A549 (cell line): Measurements from ENCODE around the gene OR5AR1. TPM values are rescaled to one million over a fixed set of nuclear protein-coding genes. Genes with fewer than 3 reads are reported as not detected.

Source experiments
- ATAC-seq, 2 experiments: fragments of 200-7000 bp in 1 of 2; fragments of >200 bp in 1 of 2; cut with Nextera tagmentation in 1 of 2; cut with Tn5 transposase in 1 of 2; 3 replicates each; pipeline versions ENCODE4 v1.8.0 to v1.9.1; 2018 to 2020; ENCODE audit warnings: mild to moderate bottlenecking in 1 of 2, moderate library complexity in 1 of 2
- CTCF ChIA-PET: fragments of 300-600 bp; sonication (Branson Sonifier 250); formaldehyde crosslinking; extraction: SDS; loops from one replicate; lab custom pipeline; 2021; ENCODE audit warnings: antibody characterized with exemption, inconsistent platforms; lab: Yijun Ruan, JAX
- POLR2A ChIA-PET: fragments of 350-600 bp; formaldehyde crosslinking; extraction: SDS; loops from one replicate; lab custom pipeline; 2021; ENCODE audit warnings: antibody characterized with exemption, inconsistent platforms; lab: Yijun Ruan, JAX
- DNase-seq, 2 experiments: peaks; one replicate each; pipeline versions ENCODE4 v3.0.0 to v3.0.0-alpha.2; 2011 to 2016; ENCODE audit warnings: low read depth in 1 of 2, low spot score in 1 of 2
- FAIRE-seq: peaks from 2 replicates; lab custom pipeline; 2011; peaks lifted over from hg19 to GRCh38; lab: Jason Lieb, UNC
- H3K27ac ChIP-seq, 2 experiments: fragments of >200 bp; sonication (Bioruptor Twin); formaldehyde crosslinking; 3 replicates each; pipeline ENCODE4 v1.5.1; 2016 to 2017
- H3K4me1 ChIP-seq: fragments of >200 bp; sonication (Bioruptor Twin); formaldehyde crosslinking; 3 replicates; pipeline ENCODE4 v1.6.1; 2016
- H3K4me2 ChIP-seq: fragments of >200 bp; sonication (Bioruptor Twin); formaldehyde crosslinking; 3 replicates; pipeline ENCODE4 v1.6.1; 2016
- H3K4me3 ChIP-seq: fragments of >200 bp; sonication (Bioruptor Twin); formaldehyde crosslinking; 3 replicates; pipeline ENCODE4 v1.5.1; 2016
- H3K9me3 ChIP-seq: fragments of >200 bp; sonication (Bioruptor Twin); formaldehyde crosslinking; 3 replicates; pipeline ENCODE4 v1.6.1; 2016
- CBX2 ChIP-seq: fragments of 200-600 bp; sonication (generic); IDR thresholded peaks from 2 replicates; pipeline ENCODE4 v1.6.1; 2016; ENCODE audit warnings: low read depth, mild to moderate bottlenecking, borderline replicate concordance
- EP300 ChIP-seq, 2 experiments: fragments of >200 bp; sonication (Bioruptor Twin); formaldehyde crosslinking; IDR thresholded peaks; 2 replicates in 1 of 2; 3 replicates in 1 of 2; pipeline ENCODE4 v1.6.1; 2016 to 2017
- FOSL2 ChIP-seq, 2 experiments: fragments of 450-650 bp in 1 of 2; fragments of >200 bp in 1 of 2; sonication (Bioruptor Twin) in 1 of 2; formaldehyde crosslinking; IDR thresholded peaks; 2 replicates each; pipeline versions ENCODE4 v1.5.0 to v1.6.1; 2016 to 2020; ENCODE audit warnings: mild to moderate bottlenecking in 1 of 2, moderate library complexity in 1 of 2
- FOXS1 ChIP-seq: fragments of 250-450 bp; sonication (Bioruptor Pico); IDR thresholded peaks from 2 replicates; pipeline ENCODE4 v1.5.0; 2020; ENCODE audit warnings: mild to moderate bottlenecking, moderate library complexity
- GATA3 ChIP-seq: IDR thresholded peaks from 2 replicates; pipeline ENCODE4 v1.6.1; 2012; ENCODE audit warnings: borderline replicate concordance
- HOXA7 ChIP-seq: fragments of 250-450 bp; sonication (Bioruptor Pico); IDR thresholded peaks from 2 replicates; pipeline ENCODE4 v1.5.0; 2020; ENCODE audit warnings: mild to moderate bottlenecking, moderate library complexity
- HOXB13 ChIP-seq: fragments of 250-450 bp; sonication (Bioruptor Pico); IDR thresholded peaks from 2 replicates; pipeline ENCODE4 v1.5.0; 2020; ENCODE audit warnings: low read depth, mild to moderate bottlenecking, moderate library complexity
- JUN ChIP-seq, 2 experiments: fragments of >200 bp; sonication (Bioruptor Twin); formaldehyde crosslinking; IDR thresholded peaks; 2 replicates in 1 of 2; 3 replicates in 1 of 2; pipeline ENCODE4 v1.6.1; 2016 to 2017
- KDM5A ChIP-seq: fragments of 200-600 bp; sonication (generic); IDR thresholded peaks from 2 replicates; pipeline ENCODE4 v1.6.1; 2016; ENCODE audit warnings: antibody characterized with exemption, mild to moderate bottlenecking
- RARB ChIP-seq: fragments of 250-450 bp; sonication (Bioruptor Pico); IDR thresholded peaks from 2 replicates; pipeline ENCODE4 v1.8.0; 2021; ENCODE audit warnings: mild to moderate bottlenecking, moderate library complexity
- RCOR1 ChIP-seq: fragments of 150-350 bp; IDR thresholded peaks from 2 replicates; pipeline ENCODE4 v1.6.1; 2014; ENCODE audit warnings: antibody characterized with exemption, low read length, low read depth
- TP53 ChIP-seq: fragments of 250-450 bp; sonication (Bioruptor Pico); IDR thresholded peaks from 2 replicates; pipeline ENCODE4 v1.5.0; 2021; ENCODE audit warnings: mild to moderate bottlenecking, moderate library complexity
- ZSCAN20 ChIP-seq: fragments of 250-450 bp; sonication (Bioruptor Pico); IDR thresholded peaks from 2 replicates; pipeline ENCODE4 v1.8.0; 2022; ENCODE audit warnings: mild to moderate bottlenecking, moderate library complexity
- WGBS: methylation state at CpG from one replicate; pipeline ENCODE4 v1.1.6; 2017; ENCODE audit errors: missing lambda C conversion rate; 5-methylcytosine and 5-hydroxymethylcytosine counted together
- polyA plus RNA-seq, 4 experiments: library from polyadenylated mRNA; depleted of rRNA in 3 of 4; stranded (reverse); fragments of >200 nt; fragmentation: RNase III in 1 of 4; extraction: RNeasy Plus Mini Kit Qiagen cat#74134 plus additional on column Dnase treatment in 1 of 4; gene quantifications; 2 replicates in 3 of 4; 3 replicates in 1 of 4; pipeline ENCODE4 v1.2.3, GENCODE V29; 2011 to 2017
- TF ChIP-seq, protein P1 (sequence below): fragments of >200 bp; sonication (Bioruptor Twin); formaldehyde crosslinking; IDR thresholded peaks from 3 replicates; pipeline ENCODE4 v1.5.1; 2016
- TF ChIP-seq, protein P2 (sequence below): fragments of 250-450 bp; sonication (Bioruptor Pico); IDR thresholded peaks from 2 replicates; pipeline ENCODE4 v1.5.0; 2020; ENCODE audit warnings: low read depth, mild to moderate bottlenecking, moderate library complexity
- TF ChIP-seq, protein P3 (sequence below): fragments of 250-450 bp; sonication (Bioruptor Pico); IDR thresholded peaks from 2 replicates; pipeline ENCODE4 v1.5.0; 2021; ENCODE audit warnings: mild to moderate bottlenecking, moderate library complexity, borderline replicate concordance
- TF ChIP-seq, protein P4 (sequence below): IDR thresholded peaks from 2 replicates; pipeline ENCODE4 v1.6.1; 2012

OR5AR1 gene
- polyA plus RNA-seq, 2 of the 4 experiments (the other 2 are of a cell fraction), result not detected

DNA sequence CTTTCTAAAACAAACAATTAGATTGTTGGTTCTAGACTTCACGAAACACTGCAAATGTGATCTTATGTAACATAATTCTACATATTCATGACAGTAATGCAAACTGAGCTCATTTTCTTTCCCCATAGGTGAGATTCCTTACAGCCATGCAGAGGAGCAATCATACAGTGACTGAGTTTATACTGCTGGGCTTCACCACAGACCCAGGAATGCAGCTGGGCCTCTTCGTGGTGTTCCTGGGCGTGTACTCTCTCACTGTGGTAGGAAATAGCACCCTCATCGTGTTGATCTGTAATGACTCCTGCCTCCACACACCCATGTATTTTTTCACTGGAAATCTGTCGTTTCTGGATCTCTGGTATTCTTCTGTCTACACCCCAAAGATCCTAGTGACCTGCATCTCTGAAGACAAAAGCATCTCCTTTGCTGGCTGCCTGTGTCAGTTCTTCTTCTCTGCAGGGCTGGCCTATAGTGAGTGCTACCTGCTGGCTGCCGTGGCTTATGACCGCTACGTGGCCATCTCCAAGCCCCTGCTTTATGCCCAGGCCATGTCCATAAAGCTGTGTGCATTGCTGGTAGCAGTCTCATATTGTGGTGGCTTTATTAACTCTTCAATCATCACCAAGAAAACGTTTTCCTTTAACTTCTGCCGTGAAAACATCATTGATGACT, 36.9 kb downstream of the OR5AR1 start:
- no peaks in the 10 kb centered on the region for H3K4me1 ChIP-seq
- CTCF ChIA-PET, result interaction anchor here (0.8 kb wide), 1 partner anchor 32 kb away, joined by 3 read pairs; no protein-coding TSS in a partner anchor
- peak; percentile 28 for FAIRE-seq
- no peak overlapping the region for H3K4me3 ChIP-seq
- POLR2A ChIA-PET, result no interaction called here
- no peak overlapping the region for H3K4me2 ChIP-seq
- TF ChIP-seq JUN (IDR thresholded peaks at IDR 0.05), result no peak
- no peak for TF ChIP-seq RCOR1
- TF ChIP-seq EP300 (IDR thresholded peaks at IDR 0.05), result no peak
- TF ChIP-seq, protein P1, sequence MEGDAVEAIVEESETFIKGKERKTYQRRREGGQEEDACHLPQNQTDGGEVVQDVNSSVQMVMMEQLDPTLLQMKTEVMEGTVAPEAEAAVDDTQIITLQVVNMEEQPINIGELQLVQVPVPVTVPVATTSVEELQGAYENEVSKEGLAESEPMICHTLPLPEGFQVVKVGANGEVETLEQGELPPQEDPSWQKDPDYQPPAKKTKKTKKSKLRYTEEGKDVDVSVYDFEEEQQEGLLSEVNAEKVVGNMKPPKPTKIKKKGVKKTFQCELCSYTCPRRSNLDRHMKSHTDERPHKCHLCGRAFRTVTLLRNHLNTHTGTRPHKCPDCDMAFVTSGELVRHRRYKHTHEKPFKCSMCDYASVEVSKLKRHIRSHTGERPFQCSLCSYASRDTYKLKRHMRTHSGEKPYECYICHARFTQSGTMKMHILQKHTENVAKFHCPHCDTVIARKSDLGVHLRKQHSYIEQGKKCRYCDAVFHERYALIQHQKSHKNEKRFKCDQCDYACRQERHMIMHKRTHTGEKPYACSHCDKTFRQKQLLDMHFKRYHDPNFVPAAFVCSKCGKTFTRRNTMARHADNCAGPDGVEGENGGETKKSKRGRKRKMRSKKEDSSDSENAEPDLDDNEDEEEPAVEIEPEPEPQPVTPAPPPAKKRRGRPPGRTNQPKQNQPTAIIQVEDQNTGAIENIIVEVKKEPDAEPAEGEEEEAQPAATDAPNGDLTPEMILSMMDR, result no peak
- no peak for TF ChIP-seq ZSCAN20 (CRISPR knock-in tag)
- TF ChIP-seq KDM5A, result no peak
- no peak overlapping the region for H3K27ac ChIP-seq
- WGBS, result 18% methylated on average over 10 of the region's 10 CpGs
- peak in 1 of 2 experiments; percentile 50; a peak in 4 of 6 replicates for ATAC-seq
- no peaks in the 10 kb centered on the region for H3K9me3 ChIP-seq
- no peak for DNase-seq

DNA sequence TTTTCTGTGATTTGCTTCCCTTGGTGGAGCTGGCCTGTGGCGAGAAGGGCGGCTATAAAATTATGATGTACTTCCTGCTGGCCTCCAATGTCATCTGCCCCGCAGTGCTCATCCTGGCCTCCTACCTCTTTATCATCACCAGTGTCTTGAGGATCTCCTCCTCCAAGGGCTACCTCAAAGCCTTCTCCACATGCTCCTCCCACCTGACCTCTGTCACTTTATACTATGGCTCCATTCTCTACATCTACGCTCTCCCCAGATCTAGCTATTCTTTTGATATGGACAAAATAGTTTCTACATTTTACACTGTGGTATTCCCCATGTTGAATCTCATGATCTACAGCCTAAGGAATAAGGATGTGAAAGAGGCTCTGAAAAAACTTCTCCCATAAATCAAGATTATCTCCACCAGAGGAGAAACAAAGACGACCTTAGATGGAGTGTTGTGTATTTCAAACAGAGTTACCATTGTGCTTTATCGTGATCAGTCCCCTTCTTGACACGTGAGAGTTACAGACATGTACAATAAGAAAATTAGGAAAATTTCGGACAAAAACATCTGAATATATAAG, 37.5 kb downstream of the OR5AR1 start:
- WGBS, result 24% methylated on average over 8 of the region's 8 CpGs
- peak; percentile 32 for FAIRE-seq
- H3K4me3 ChIP-seq, result no peak overlapping the region
- no peaks in the 10 kb centered on the region for H3K9me3 ChIP-seq
- TF ChIP-seq, protein P2, sequence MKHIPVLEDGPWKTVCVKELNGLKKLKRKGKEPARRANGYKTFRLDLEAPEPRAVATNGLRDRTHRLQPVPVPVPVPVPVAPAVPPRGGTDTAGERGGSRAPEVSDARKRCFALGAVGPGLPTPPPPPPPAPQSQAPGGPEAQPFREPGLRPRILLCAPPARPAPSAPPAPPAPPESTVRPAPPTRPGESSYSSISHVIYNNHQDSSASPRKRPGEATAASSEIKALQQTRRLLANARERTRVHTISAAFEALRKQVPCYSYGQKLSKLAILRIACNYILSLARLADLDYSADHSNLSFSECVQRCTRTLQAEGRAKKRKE (CRISPR knock-in tag), result no peak
- TF ChIP-seq FOSL2 (IDR thresholded peaks at IDR 0.05) (no peak), FOSL2 (CRISPR knock-in tag; IDR thresholded peaks at IDR 0.05) (no peak)
- ChIA-PET POLR2A (no interaction called here), CTCF (interaction anchor here (0.8 kb wide), 1 partner anchor 32 kb away, joined by 3 read pairs; no protein-coding TSS in a partner anchor)
- DNase-seq, result no peak
- no peak overlapping the region for H3K27ac ChIP-seq
- no peak overlapping the region for H3K4me2 ChIP-seq
- H3K4me1 ChIP-seq, result no peaks in the 10 kb centered on the region
- 0 out of 6 replicates have a peak, but pooled peaks of 1 of the 2 experiments have one; percentile 48 for ATAC-seq

DNA sequence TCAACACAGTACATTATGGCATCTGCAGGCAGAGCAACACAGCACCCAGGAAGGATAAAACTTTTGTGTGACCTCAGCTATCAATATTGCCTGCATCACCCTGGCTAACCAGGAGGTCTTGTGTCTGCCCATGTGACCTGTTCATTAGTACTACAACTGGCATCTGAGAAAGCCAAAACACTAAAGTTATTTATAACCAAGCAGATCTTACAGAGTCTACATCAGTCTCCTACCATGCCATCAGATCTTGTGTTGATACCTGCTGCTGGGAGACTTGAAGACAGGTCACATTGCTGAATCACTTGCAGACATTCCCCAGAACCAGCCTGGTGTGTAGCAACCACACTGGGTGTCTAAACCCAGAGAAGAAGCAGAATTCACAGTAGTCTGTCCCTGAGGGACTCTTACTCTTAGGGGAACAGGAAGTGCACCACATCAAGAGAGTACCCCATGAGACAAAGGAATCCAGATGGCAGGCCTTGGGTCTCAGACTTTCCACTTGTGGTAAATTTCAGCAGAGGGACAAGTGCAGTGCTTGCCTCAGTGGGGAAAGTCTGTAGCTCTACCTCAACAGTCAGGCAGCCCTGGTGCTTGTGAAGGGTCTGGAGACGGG, 42.4 kb downstream of the OR5AR1 start:
- H3K4me2 ChIP-seq, result no peak overlapping the region
- CTCF ChIA-PET, result no interaction called here
- no peaks in the 10 kb centered on the region for H3K4me1 ChIP-seq
- ATAC-seq, result 0 out of 6 replicates have a peak, but pooled peaks of 1 of the 2 experiments have one; percentile 36
- H3K27ac ChIP-seq, result no peak overlapping the region
- TF ChIP-seq HOXB13 (CRISPR knock-in tag) (no peak), RARB (CRISPR knock-in tag) (no peak), ZSCAN20 (CRISPR knock-in tag) (no peak), GATA3 (no peak), RCOR1 (no peak), KDM5A (no peak), TP53 (CRISPR knock-in tag) (no peak), FOXS1 (CRISPR knock-in tag) (no peak), HOXA7 (no peak), CBX2 (no peak)
- TF ChIP-seq, protein P3, sequence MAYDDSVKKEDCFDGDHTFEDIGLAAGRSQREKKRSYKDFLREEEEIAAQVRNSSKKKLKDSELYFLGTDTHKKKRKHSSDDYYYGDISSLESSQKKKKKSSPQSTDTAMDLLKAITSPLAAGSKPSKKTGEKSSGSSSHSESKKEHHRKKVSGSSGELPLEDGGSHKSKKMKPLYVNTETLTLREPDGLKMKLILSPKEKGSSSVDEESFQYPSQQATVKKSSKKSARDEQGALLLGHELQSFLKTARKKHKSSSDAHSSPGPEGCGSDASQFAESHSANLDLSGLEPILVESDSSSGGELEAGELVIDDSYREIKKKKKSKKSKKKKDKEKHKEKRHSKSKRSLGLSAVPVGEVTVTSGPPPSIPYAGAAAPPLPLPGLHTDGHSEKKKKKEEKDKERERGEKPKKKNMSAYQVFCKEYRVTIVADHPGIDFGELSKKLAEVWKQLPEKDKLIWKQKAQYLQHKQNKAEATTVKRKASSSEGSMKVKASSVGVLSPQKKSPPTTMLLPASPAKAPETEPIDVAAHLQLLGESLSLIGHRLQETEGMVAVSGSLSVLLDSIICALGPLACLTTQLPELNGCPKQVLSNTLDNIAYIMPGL (CRISPR knock-in tag), result no peak
- TF ChIP-seq, protein P1, result no peak
- TF ChIP-seq, protein P4, sequence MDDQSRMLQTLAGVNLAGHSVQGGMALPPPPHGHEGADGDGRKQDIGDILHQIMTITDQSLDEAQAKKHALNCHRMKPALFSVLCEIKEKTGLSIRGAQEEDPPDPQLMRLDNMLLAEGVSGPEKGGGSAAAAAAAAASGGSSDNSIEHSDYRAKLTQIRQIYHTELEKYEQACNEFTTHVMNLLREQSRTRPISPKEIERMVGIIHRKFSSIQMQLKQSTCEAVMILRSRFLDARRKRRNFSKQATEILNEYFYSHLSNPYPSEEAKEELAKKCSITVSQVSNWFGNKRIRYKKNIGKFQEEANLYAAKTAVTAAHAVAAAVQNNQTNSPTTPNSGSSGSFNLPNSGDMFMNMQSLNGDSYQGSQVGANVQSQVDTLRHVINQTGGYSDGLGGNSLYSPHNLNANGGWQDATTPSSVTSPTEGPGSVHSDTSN, result no peak
- no peak for FAIRE-seq
- DNase-seq, result no peak
- no peak overlapping the region for H3K4me3 ChIP-seq
- 0% methylated on average over 1 of the region's 1 CpG for WGBS
- no peaks in the 10 kb centered on the region for H3K9me3 ChIP-seq
- POLR2A ChIA-PET, result no interaction called here
